Trophoblast cell (in vitro differentiated cells and primary cell): Measurements from ENCODE around the gene SFRP5.

ENCODE experiments used
- DNase-seq, 2 donors: peaks; one replicate each; pipeline ENCODE4 v3.0.0-alpha.2; 2016
- H2AFZ ChIP-seq: 2 replicates; pipeline ENCODE4 v1.6.1; 2013; ENCODE audit warnings: low read length, moderate library complexity, mild to moderate bottlenecking; ENCODE audit not compliant: insufficient read depth, poor library complexity
- H2AK5ac ChIP-seq: 2 replicates; pipeline ENCODE4 v1.6.1; 2013; ENCODE audit warnings: mild to moderate bottlenecking, low read length
- H2BK120ac ChIP-seq: 2 replicates; pipeline ENCODE4 v1.6.1; 2013; ENCODE audit warnings: low read length, mild to moderate bottlenecking, moderate library complexity; ENCODE audit not compliant: insufficient read depth, poor library complexity
- H2BK12ac ChIP-seq: 2 replicates; pipeline ENCODE4 v1.6.1; 2013; ENCODE audit warnings: mild to moderate bottlenecking, low read length, moderate library complexity
- H2BK5ac ChIP-seq: 2 replicates; pipeline ENCODE4 v1.6.1; 2013; ENCODE audit warnings: low read length, low read depth, moderate library complexity, mild to moderate bottlenecking; ENCODE audit not compliant: poor library complexity
- H3K14ac ChIP-seq: 2 replicates; pipeline ENCODE4 v1.6.1; 2013; ENCODE audit warnings: mild to moderate bottlenecking, low read length
- H3K18ac ChIP-seq: 2 replicates; pipeline ENCODE4 v1.6.1; 2013; ENCODE audit warnings: mild to moderate bottlenecking, low read length
- H3K23ac ChIP-seq: 2 replicates; pipeline ENCODE4 v1.6.1; 2013; ENCODE audit warnings: low read length
- H3K27ac ChIP-seq: 2 replicates; pipeline ENCODE4 v1.5.1; 2013; ENCODE audit warnings: low read depth, mild to moderate bottlenecking, inconsistent platforms, low read length, moderate library complexity
- H3K27me3 ChIP-seq: 2 replicates; pipeline ENCODE4 v1.6.1; 2013; ENCODE audit warnings: inconsistent platforms, mild to moderate bottlenecking, low read length, moderate library complexity; ENCODE audit not compliant: insufficient read depth
- H3K36me3 ChIP-seq, 2 experiments: 1 replicate in 1 of 2; 2 replicates in 1 of 2; pipeline ENCODE4 v1.6.1; 2013; ENCODE audit warnings: low read length in 2 of 2, mild to moderate bottlenecking in 2 of 2, moderate library complexity in 1 of 2; ENCODE audit not compliant: insufficient read depth in 2 of 2, control insufficient read depth in 1 of 2
- H3K4ac ChIP-seq: 2 replicates; pipeline ENCODE4 v1.6.1; 2013; ENCODE audit warnings: low read depth, mild to moderate bottlenecking, low read length, moderate library complexity
- H3K4me1 ChIP-seq, 2 experiments: 1 replicate in 1 of 2; 2 replicates in 1 of 2; pipeline ENCODE4 v1.6.1; 2013; ENCODE audit warnings: low read length in 2 of 2, mild to moderate bottlenecking in 2 of 2, moderate library complexity in 1 of 2; ENCODE audit not compliant: insufficient read depth in 2 of 2, control insufficient read depth in 1 of 2
- H3K4me2 ChIP-seq: 2 replicates; pipeline ENCODE4 v1.6.1; 2013; ENCODE audit warnings: inconsistent platforms, mild to moderate bottlenecking, low read length, moderate library complexity
- H3K4me3 ChIP-seq: 2 replicates; pipeline ENCODE4 v1.5.1; 2013; ENCODE audit warnings: mild to moderate bottlenecking, low read depth, low read length, inconsistent platforms
- H3K79me1 ChIP-seq: one replicate; pipeline ENCODE4 v1.6.1; 2013; ENCODE audit warnings: low read length
- H3K79me2 ChIP-seq: 2 replicates; pipeline ENCODE4 v1.6.1; 2013; ENCODE audit warnings: low read length, mild to moderate bottlenecking; ENCODE audit not compliant: control insufficient read depth, insufficient read depth, poor library complexity
- H3K9ac ChIP-seq: 2 replicates; pipeline ENCODE4 v1.6.1; 2013; ENCODE audit warnings: mild to moderate bottlenecking, low read length
- H3K9me3 ChIP-seq: 2 replicates; pipeline ENCODE4 v1.6.1; 2013; ENCODE audit warnings: low read depth, mild to moderate bottlenecking, control low read depth, inconsistent platforms, low read length; ENCODE audit not compliant: insufficient read depth
- H4K12ac ChIP-seq: 2 replicates; pipeline ENCODE4 v1.6.1; 2013; ENCODE audit warnings: low read depth, mild to moderate bottlenecking, low read length, moderate library complexity
- H4K8ac ChIP-seq: 2 replicates; pipeline ENCODE4 v1.6.1; 2013; ENCODE audit warnings: low read depth, mild to moderate bottlenecking, low read length, moderate library complexity
- H4K91ac ChIP-seq: one replicate; pipeline ENCODE4 v1.6.1; 2013; ENCODE audit warnings: low read depth, mild to moderate bottlenecking, low read length, moderate library complexity
- WGBS: extraction: QIAGEN DNeasy Blood & Tissue Kit; methylation state at CpG from one replicate; pipeline ENCODE4 v1.1.7; 2013; ENCODE audit warnings: missing lambda C conversion rate; ENCODE audit not compliant: insufficient read length, insufficient coverage; ENCODE audit errors: extremely low coverage; 5-methylcytosine and 5-hydroxymethylcytosine counted together

Gene SFRP5

GRCh38 chr10:97765201-97765600 lies 6.6 kb downstream of the SFRP5 start:
- H3K79me1 ChIP-seq = no peaks in the 10 kb centered on the region
- no peaks in the 10 kb centered on the region for H3K79me2 ChIP-seq
- no peak overlapping the region for H3K23ac ChIP-seq
- H4K8ac ChIP-seq = no peak overlapping the region
- peaks cover 3% of the 10 kb centered on the region for H3K9me3 ChIP-seq
- no peak overlapping the region for H3K27ac ChIP-seq
- H3K14ac ChIP-seq = no peak overlapping the region
- H2AFZ ChIP-seq = no peak overlapping the region
- WGBS = no CpG with 5 or more reads among the region's 15 CpGs
- H2BK12ac ChIP-seq = no peak overlapping the region
- no peak overlapping the region for H2BK5ac ChIP-seq
- peaks cover 22 to 28% of the 10 kb centered on the region in 2 experiments for H3K36me3 ChIP-seq
- H3K27me3 ChIP-seq = peaks cover 9% of the 10 kb centered on the region
- H3K4ac ChIP-seq = no peak overlapping the region
- H4K12ac ChIP-seq = no peak overlapping the region
- DNase-seq = no peak
- H3K4me1 ChIP-seq = no peaks in the 10 kb centered on the region
- no peak overlapping the region for H3K9ac ChIP-seq
- H3K4me3 ChIP-seq = no peak overlapping the region
- H4K91ac ChIP-seq = no peak overlapping the region
- H2BK120ac ChIP-seq = no peak overlapping the region
- H2AK5ac ChIP-seq = no peak overlapping the region
- H3K4me2 ChIP-seq = no peak overlapping the region
- H3K18ac ChIP-seq = no peak overlapping the region

- H3K23ac ChIP-seq = no peak overlapping the region
- H4K8ac ChIP-seq = no peak overlapping the region
- DNase-seq = no peak
- peaks cover 5% of the 10 kb centered on the region for H3K27me3 ChIP-seq
- H3K9me3 ChIP-seq = peaks cover 3% of the 10 kb centered on the region
- no peak overlapping the region for H2AFZ ChIP-seq
- no peak overlapping the region for H2BK120ac ChIP-seq
- H3K14ac ChIP-seq = no peak overlapping the region
- no peak overlapping the region for H3K27ac ChIP-seq
- H3K18ac ChIP-seq = no peak overlapping the region
- no peak overlapping the region for H2BK12ac ChIP-seq
- H4K91ac ChIP-seq = no peak overlapping the region
- no peaks in the 10 kb centered on the region for H3K79me2 ChIP-seq
- no peaks in the 10 kb centered on the region for H3K4me1 ChIP-seq
- H3K79me1 ChIP-seq = no peaks in the 10 kb centered on the region
- H3K4me3 ChIP-seq = no peak overlapping the region
- WGBS = no CpG with 5 or more reads among the region's 7 CpGs
- H2BK5ac ChIP-seq = no peak overlapping the region
- no peak overlapping the region for H4K12ac ChIP-seq
- H3K4me2 ChIP-seq = no peak overlapping the region
- H3K36me3 ChIP-seq = peaks cover 28 to 35% of the 10 kb centered on the region in 2 experiments
- no peak overlapping the region for H3K9ac ChIP-seq
- no peak overlapping the region for H3K4ac ChIP-seq
- no peak overlapping the region for H2AK5ac ChIP-seq
These were observed 7.3 kb downstream of the SFRP5 start for GRCh38 chr10:97764519-97764931.

GRCh38 chr10:97763947-97764346 lies 7.9 kb downstream of the SFRP5 start:
- Histone ChIP-seq H3K14ac (no peak overlapping the region), H3K27me3 (no peaks in the 10 kb centered on the region), H2BK120ac (no peak overlapping the region), H3K4me2 (no peak overlapping the region), H2BK5ac (no peak overlapping the region), H3K36me3 (peaks cover 32 to 39% of the 10 kb centered on the region in 2 experiments), H3K9ac (no peak overlapping the region), H2AFZ (no peak overlapping the region), H4K12ac (no peak overlapping the region), H3K4me1 (no peaks in the 10 kb centered on the region), H4K91ac (no peak overlapping the region), H3K9me3 (peaks cover 1% of the 10 kb centered on the region), H3K79me2 (no peaks in the 10 kb centered on the region), H2AK5ac (no peak overlapping the region), H3K27ac (no peak overlapping the region), H4K8ac (no peak overlapping the region), H3K79me1 (no peaks in the 10 kb centered on the region), H3K23ac (no peak overlapping the region), H2BK12ac (no peak overlapping the region), H3K4me3 (no peak overlapping the region), H3K4ac (no peak overlapping the region), H3K18ac (no peak overlapping the region)
- WGBS = no CpG with 5 or more reads among the region's 3 CpGs
- no peak for DNase-seq

- H3K14ac ChIP-seq = no peak overlapping the region
- no peak overlapping the region for H2BK12ac ChIP-seq
- H3K79me1 ChIP-seq = no peaks in the 10 kb centered on the region
- no peak overlapping the region for H2BK5ac ChIP-seq
- no peak overlapping the region for H3K9ac ChIP-seq
- H3K27ac ChIP-seq = no peak overlapping the region
- H2BK120ac ChIP-seq = no peak overlapping the region
- no peak overlapping the region for H2AFZ ChIP-seq
- H4K12ac ChIP-seq = no peak overlapping the region
- no peak overlapping the region for H3K4me2 ChIP-seq
- no peak overlapping the region for H2AK5ac ChIP-seq
- no peak for DNase-seq
- H3K4me1 ChIP-seq = no peaks in the 10 kb centered on the region
- WGBS = no CpG with 5 or more reads among the region's 2 CpGs
- H3K4me3 ChIP-seq = no peak overlapping the region
- H3K79me2 ChIP-seq = no peaks in the 10 kb centered on the region
- no peak overlapping the region for H4K91ac ChIP-seq
- no peak overlapping the region for H3K4ac ChIP-seq
- no peak overlapping the region for H3K18ac ChIP-seq
- peaks cover 33 to 39% of the 10 kb centered on the region in 2 experiments for H3K36me3 ChIP-seq
- no peaks in the 10 kb centered on the region for H3K27me3 ChIP-seq
- H4K8ac ChIP-seq = no peak overlapping the region
- no peak overlapping the region for H3K23ac ChIP-seq
- H3K9me3 ChIP-seq = peaks cover 1% of the 10 kb centered on the region
These were observed 8.4 kb downstream of the SFRP5 start for GRCh38 chr10:97763411-97763810.
